ENCODE measurements around the gene RADIL.

- TF ChIP-seq EZH2 (IDR thresholded peaks at IDR 0.05; ENCODE audit: borderline replicate concordance, low read depth, low read length, poor library complexity, severe bottlenecking) (no peak), CTCF (conservative IDR thresholded peaks at IDR 0.05; ENCODE audit: low read depth, low read length) (no peak)
These were observed 49.6 kb downstream of the RADIL start for GRCh38 chr7:4833691-4834600.
